ENCODE measurements around the gene VTN.

DNA sequence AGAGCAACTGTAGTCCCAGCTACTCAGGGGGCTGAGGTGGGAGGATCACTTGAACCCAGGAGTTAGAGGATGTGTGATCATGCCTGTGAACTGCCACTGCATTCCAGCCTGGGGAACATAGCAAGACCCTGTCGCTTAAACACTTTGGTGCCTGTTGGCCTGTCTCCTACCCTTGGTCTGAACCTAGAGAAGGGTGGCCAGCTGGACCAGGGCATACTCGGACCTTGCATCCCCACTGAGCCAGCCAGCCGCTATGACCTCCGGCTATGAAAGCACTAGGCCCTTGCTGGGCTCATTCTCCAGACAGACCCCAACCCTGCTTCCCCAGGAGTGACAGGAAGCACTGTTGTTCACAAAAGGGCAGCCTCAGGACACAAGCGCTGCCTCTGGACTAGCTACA, 39.4 kb downstream of the VTN start:
- TF ChIP-seq, protein P1, sequence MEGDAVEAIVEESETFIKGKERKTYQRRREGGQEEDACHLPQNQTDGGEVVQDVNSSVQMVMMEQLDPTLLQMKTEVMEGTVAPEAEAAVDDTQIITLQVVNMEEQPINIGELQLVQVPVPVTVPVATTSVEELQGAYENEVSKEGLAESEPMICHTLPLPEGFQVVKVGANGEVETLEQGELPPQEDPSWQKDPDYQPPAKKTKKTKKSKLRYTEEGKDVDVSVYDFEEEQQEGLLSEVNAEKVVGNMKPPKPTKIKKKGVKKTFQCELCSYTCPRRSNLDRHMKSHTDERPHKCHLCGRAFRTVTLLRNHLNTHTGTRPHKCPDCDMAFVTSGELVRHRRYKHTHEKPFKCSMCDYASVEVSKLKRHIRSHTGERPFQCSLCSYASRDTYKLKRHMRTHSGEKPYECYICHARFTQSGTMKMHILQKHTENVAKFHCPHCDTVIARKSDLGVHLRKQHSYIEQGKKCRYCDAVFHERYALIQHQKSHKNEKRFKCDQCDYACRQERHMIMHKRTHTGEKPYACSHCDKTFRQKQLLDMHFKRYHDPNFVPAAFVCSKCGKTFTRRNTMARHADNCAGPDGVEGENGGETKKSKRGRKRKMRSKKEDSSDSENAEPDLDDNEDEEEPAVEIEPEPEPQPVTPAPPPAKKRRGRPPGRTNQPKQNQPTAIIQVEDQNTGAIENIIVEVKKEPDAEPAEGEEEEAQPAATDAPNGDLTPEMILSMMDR (optimal IDR thresholded peaks at IDR 0.05 in 1 of 3, IDR thresholded peaks at IDR 0.05 in 1 of 3, conservative IDR thresholded peaks at IDR 0.05 in 1 of 3; ENCODE audit: extremely low read depth in 1 of 3, insufficient read depth in 2 of 3, low read length in 3 of 3) = no peak
- no peak for TF ChIP-seq EZH2 (IDR thresholded peaks at IDR 0.05; ENCODE audit: low read length)

Measured in keratinocyte (primary cell).